H9 (cell line): ENCODE measurements around the gene ACAP1. TPM values are rescaled to one million over a fixed set of nuclear protein-coding genes. Genes with fewer than 3 reads are reported as not detected.

Experiments used
- DNase-seq: peaks from one replicate; pipeline ENCODE4 v3.0.0-alpha.2; 2017
- H2AFZ ChIP-seq: one replicate; pipeline ENCODE4 v1.6.1; 2013; ENCODE audit warnings: mild to moderate bottlenecking, low read length, control low read depth, moderate library complexity
- H2AK5ac ChIP-seq: 2 replicates; pipeline ENCODE4 v1.6.1; 2013; ENCODE audit warnings: low read length, control low read depth, mixed read lengths; ENCODE audit not compliant: insufficient read length
- H2BK120ac ChIP-seq: one replicate; pipeline ENCODE4 v1.6.1; 2013; ENCODE audit warnings: low read depth, mild to moderate bottlenecking, low read length, control low read depth, inconsistent platforms; ENCODE audit not compliant: poor library complexity, severe bottlenecking
- H2BK12ac ChIP-seq: 2 replicates; pipeline ENCODE4 v1.6.1; 2013; ENCODE audit warnings: low read length, control low read depth, mixed read lengths, low read depth; ENCODE audit not compliant: insufficient read length
- H2BK15ac ChIP-seq: 2 replicates; pipeline ENCODE4 v1.6.1; 2013; ENCODE audit warnings: low read depth, low read length, control low read depth
- H2BK20ac ChIP-seq: one replicate; pipeline ENCODE4 v1.6.1; 2013; ENCODE audit warnings: low read depth, mild to moderate bottlenecking, low read length, control low read depth, inconsistent platforms; ENCODE audit not compliant: poor library complexity, severe bottlenecking
- H2BK5ac ChIP-seq: 2 replicates; pipeline ENCODE4 v1.6.1; 2013; ENCODE audit warnings: low read length, control low read depth, mixed read lengths; ENCODE audit not compliant: insufficient read length
- H3K14ac ChIP-seq: 2 replicates; pipeline ENCODE4 v1.6.1; 2013; ENCODE audit warnings: low read length, control low read depth; ENCODE audit not compliant: insufficient read depth
- H3K18ac ChIP-seq: 2 replicates; pipeline ENCODE4 v1.6.1; 2013; ENCODE audit warnings: low read depth, mild to moderate bottlenecking, mixed read lengths, low read length, control low read depth; ENCODE audit not compliant: insufficient read length
- H3K23ac ChIP-seq: 2 replicates; pipeline ENCODE4 v1.6.1; 2013; ENCODE audit warnings: low read length, control low read depth, mixed read lengths, low read depth; ENCODE audit not compliant: insufficient read length
- H3K23me2 ChIP-seq: 2 replicates; pipeline ENCODE4 v1.6.1; 2013; ENCODE audit warnings: low read depth, mild to moderate bottlenecking, mixed read lengths, low read length, control low read depth; ENCODE audit not compliant: insufficient read length, poor library complexity, severe bottlenecking
- H3K27ac ChIP-seq: 2 replicates; pipeline ENCODE4 v1.5.1; 2013; ENCODE audit warnings: low read length, control low read depth, mixed read lengths, low read depth; ENCODE audit not compliant: insufficient read length
- H3K27me3 ChIP-seq: 2 replicates; pipeline ENCODE4 v1.6.1; 2013; ENCODE audit warnings: low read length, control low read depth, inconsistent platforms; ENCODE audit not compliant: insufficient read depth
- H3K4ac ChIP-seq: 2 replicates; pipeline ENCODE4 v1.6.1; 2013; ENCODE audit warnings: low read depth, mild to moderate bottlenecking, control low read depth, inconsistent platforms, low read length, moderate library complexity
- H3K4me1 ChIP-seq: 2 replicates; pipeline ENCODE4 v1.6.1; 2013; ENCODE audit warnings: low read length, control low read depth, inconsistent platforms; ENCODE audit not compliant: insufficient read depth
- H3K4me2 ChIP-seq: 2 replicates; pipeline ENCODE4 v1.6.1; 2013; ENCODE audit warnings: low read length, control low read depth, mixed read lengths; ENCODE audit not compliant: insufficient read length, insufficient read depth
- H3K56ac ChIP-seq: 2 replicates; pipeline ENCODE4 v1.6.1; 2013; ENCODE audit warnings: low read depth, mild to moderate bottlenecking, mixed read lengths, low read length, control low read depth; ENCODE audit not compliant: insufficient read length
- H3K79me1 ChIP-seq: 2 replicates; pipeline ENCODE4 v1.6.1; 2013; ENCODE audit warnings: low read depth, mild to moderate bottlenecking, moderate library complexity, low read length, control low read depth, inconsistent platforms; ENCODE audit not compliant: insufficient read depth, poor library complexity, severe bottlenecking
- H3K79me2 ChIP-seq: 2 replicates; pipeline ENCODE4 v1.6.1; 2013; ENCODE audit warnings: low read length, control low read depth, inconsistent platforms; ENCODE audit not compliant: insufficient read depth
- H3K9ac ChIP-seq: 2 replicates; pipeline ENCODE4 v1.6.1; 2013; ENCODE audit warnings: low read length, control low read depth, mixed read lengths; ENCODE audit not compliant: insufficient read length; ENCODE audit errors: extremely low read depth
- H3K9me3 ChIP-seq: one replicate; pipeline ENCODE4 v1.6.1; 2013; ENCODE audit warnings: low read depth, low read length, inconsistent platforms; ENCODE audit not compliant: control insufficient read depth
- H3T11ph ChIP-seq: one replicate; pipeline ENCODE4 v1.6.1; 2013; ENCODE audit warnings: mild to moderate bottlenecking, low read length, control low read depth, inconsistent platforms
- H4K20me1 ChIP-seq: one replicate; pipeline ENCODE4 v1.6.1; 2013; ENCODE audit not compliant: control insufficient read depth, insufficient read length, insufficient read depth
- H4K5ac ChIP-seq: 2 replicates; pipeline ENCODE4 v1.6.1; 2013; ENCODE audit warnings: low read depth, mild to moderate bottlenecking, mixed read lengths, low read length, control low read depth; ENCODE audit not compliant: insufficient read length
- H4K8ac ChIP-seq: replicated peaks from 2 replicates; pipeline ENCODE4 v1.6.1; 2013; ENCODE audit warnings: low read length, control low read depth, mixed read lengths, low read depth; ENCODE audit not compliant: insufficient read length
- H4K91ac ChIP-seq: 2 replicates; pipeline ENCODE4 v1.6.1; 2013; ENCODE audit warnings: low read depth, mild to moderate bottlenecking, moderate library complexity, mixed read lengths, low read length, control low read depth; ENCODE audit not compliant: insufficient read length
- H3K27ac Mint-ChIP-seq, 3 experiments: 2 replicates in 2 of 3; 3 replicates in 1 of 3; pipeline ENCODE4 v1.8.0; 2020 to 2021; ENCODE audit warnings: mixed read lengths in 3 of 3, mild to moderate bottlenecking in 1 of 3, moderate library complexity in 1 of 3
- H3K27me3 Mint-ChIP-seq: 2 replicates; pipeline ENCODE4 v1.8.0; 2021; ENCODE audit warnings: low read depth, mild to moderate bottlenecking, moderate library complexity, mixed read lengths
- H3K36me3 Mint-ChIP-seq, 3 experiments: 2 replicates in 2 of 3; 3 replicates in 1 of 3; pipeline ENCODE4 v1.8.0; 2020 to 2021; ENCODE audit warnings: low read depth in 3 of 3, mixed read lengths in 3 of 3; ENCODE audit not compliant: insufficient read depth in 1 of 3
- H3K4me1 Mint-ChIP-seq, 2 experiments: 2 replicates each; pipeline ENCODE4 v1.8.0; 2020; ENCODE audit warnings: mixed read lengths in 2 of 2
- H3K4me3 Mint-ChIP-seq, 2 experiments: 2 replicates in 1 of 2; 3 replicates in 1 of 2; pipeline ENCODE4 v1.8.0; 2020 to 2021; ENCODE audit warnings: mild to moderate bottlenecking in 2 of 2, mixed read lengths in 2 of 2, moderate library complexity in 1 of 2
- H3K9me3 Mint-ChIP-seq, 2 experiments: 2 replicates in 1 of 2; 3 replicates in 1 of 2; pipeline ENCODE4 v1.8.0; 2020; ENCODE audit warnings: mild to moderate bottlenecking in 2 of 2, mixed read lengths in 2 of 2, moderate library complexity in 1 of 2
- WGBS: extraction: QIAGEN DNeasy Blood & Tissue Kit; methylation state at CpG from one replicate; pipeline ENCODE4 v1.1.7; 2013; ENCODE audit warnings: missing lambda C conversion rate, low lambda C conversion rate, mixed read lengths; ENCODE audit not compliant: insufficient read length; ENCODE audit errors: extremely low coverage; 5-methylcytosine and 5-hydroxymethylcytosine counted together
- total RNA-seq: library from RNA; stranded (reverse); gene quantifications from 2 replicates; pipeline ENCODE4 v1.2.1, GENCODE V29; 2021
- TF ChIP-seq, protein P1 (sequence below): fragments of 200-600 bp; sonication (generic); conservative IDR thresholded peaks from 3 replicates; pipeline ENCODE4 v1.8.0; 2021; ENCODE audit warnings: antibody characterized with exemption, mild to moderate bottlenecking

Gene ACAP1
- total RNA-seq, 1 experiment from 2014 or later: 18.2 TPM

DNA sequence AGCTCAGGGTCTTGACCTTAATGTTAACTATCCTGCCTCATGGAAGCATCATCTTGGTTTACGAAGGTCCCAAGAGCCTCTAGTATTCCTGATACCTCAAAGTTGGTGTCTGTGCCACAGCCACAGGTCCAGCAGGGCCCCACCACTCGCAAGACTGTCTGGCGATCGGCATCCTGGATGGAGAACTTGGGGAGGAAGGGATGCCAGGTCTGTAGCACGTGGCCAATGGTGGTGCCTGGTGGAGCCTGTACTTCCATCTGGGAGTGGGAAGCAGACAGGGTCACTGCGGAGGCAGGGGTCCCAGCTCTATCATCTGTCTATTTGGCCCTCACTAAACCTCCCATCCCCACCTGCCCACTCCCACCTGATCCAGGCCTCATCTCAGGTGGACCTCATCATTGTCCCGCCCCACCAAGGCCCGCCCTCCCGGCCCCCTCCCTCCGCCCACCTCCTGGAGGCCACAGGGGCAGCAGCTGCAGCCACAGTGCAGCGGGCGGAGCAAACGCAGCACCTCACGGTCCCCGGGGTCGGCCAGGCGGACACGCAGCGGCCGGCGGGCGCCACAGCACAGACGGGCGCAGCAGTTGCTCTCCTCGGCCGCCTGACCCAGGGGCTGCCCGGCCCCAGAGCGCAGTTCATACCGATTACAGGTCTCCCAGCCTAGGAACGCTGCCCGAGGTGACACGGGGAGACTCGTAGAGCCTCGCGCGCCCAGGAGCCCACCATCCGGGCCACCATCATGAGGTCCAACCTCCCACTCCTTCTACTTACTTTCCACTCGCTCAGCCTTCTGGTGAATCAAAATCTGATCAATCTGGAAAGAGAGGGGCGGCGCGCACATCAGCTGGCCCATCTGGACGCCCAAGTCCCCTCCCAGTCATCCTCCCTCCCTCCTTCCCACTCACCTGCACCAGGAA is 56.6 kb downstream of the ACAP1 start:
- Histone ChIP-seq H3K27me3 (no peaks in the 10 kb centered on the region), H3K4ac (no peak overlapping the region), H2BK120ac (no peak overlapping the region), H3K14ac (no peak overlapping the region), H2BK12ac (no peak overlapping the region), H4K91ac (no peak overlapping the region), H4K20me1 (peaks cover 2% of the 10 kb centered on the region), H3K79me1 (no peaks in the 10 kb centered on the region), H3K9ac (no peak overlapping the region), H3K18ac (no peak overlapping the region), H4K5ac (no peak overlapping the region), H3K4me1 (peaks cover 7% of the 10 kb centered on the region; the same call in 1 of the 2 replicates), H2BK15ac (no peak overlapping the region), H2AFZ (no peak overlapping the region), H3K9me3 (no peaks in the 10 kb centered on the region), H3K56ac (no peak overlapping the region), H2BK5ac (no peak overlapping the region), H2BK20ac (no peak overlapping the region), H3K79me2 (no peaks in the 10 kb centered on the region), H4K8ac (no peak overlapping the region), H3K4me2 (peak overlapping the region; percentile 92), H3K27ac (no peak overlapping the region), H2AK5ac (no peak overlapping the region), H3K23ac (no peak overlapping the region), H3T11ph (no peak overlapping the region), H3K23me2 (peaks cover 12% of the 10 kb centered on the region)
- H3K9me3 Mint-ChIP-seq: no peaks in the 10 kb centered on the region; a peak in 1 of 5 replicates
- peak; percentile 67 for DNase-seq
- peaks cover 25 to 41% (median 25%) of the 10 kb centered on the region in 3 experiments for H3K36me3 Mint-ChIP-seq
- H3K27ac Mint-ChIP-seq: peak overlapping the region in 1 of 3 experiments; percentile 67; a peak in 1 of 7 replicates
- peaks cover 2% of the 10 kb centered on the region for H3K27me3 Mint-ChIP-seq
- TF ChIP-seq, protein P1, sequence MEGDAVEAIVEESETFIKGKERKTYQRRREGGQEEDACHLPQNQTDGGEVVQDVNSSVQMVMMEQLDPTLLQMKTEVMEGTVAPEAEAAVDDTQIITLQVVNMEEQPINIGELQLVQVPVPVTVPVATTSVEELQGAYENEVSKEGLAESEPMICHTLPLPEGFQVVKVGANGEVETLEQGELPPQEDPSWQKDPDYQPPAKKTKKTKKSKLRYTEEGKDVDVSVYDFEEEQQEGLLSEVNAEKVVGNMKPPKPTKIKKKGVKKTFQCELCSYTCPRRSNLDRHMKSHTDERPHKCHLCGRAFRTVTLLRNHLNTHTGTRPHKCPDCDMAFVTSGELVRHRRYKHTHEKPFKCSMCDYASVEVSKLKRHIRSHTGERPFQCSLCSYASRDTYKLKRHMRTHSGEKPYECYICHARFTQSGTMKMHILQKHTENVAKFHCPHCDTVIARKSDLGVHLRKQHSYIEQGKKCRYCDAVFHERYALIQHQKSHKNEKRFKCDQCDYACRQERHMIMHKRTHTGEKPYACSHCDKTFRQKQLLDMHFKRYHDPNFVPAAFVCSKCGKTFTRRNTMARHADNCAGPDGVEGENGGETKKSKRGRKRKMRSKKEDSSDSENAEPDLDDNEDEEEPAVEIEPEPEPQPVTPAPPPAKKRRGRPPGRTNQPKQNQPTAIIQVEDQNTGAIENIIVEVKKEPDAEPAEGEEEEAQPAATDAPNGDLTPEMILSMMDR: no peak
- H3K4me3 Mint-ChIP-seq: peak overlapping the region; percentile 87 to 96
- peaks cover 22% of the 10 kb centered on the region in 2 experiments for H3K4me1 Mint-ChIP-seq
- WGBS: no CpG with 5 or more reads among the region's 42 CpGs
